Activated CD8-positive, alpha-beta memory T cell treated with anti-CD3 and anti-CD28 coated beads, Interleukin-2, amount 50 U/mL, for 1 hour (primary cell): ENCODE measurements around the gene TAF1B.

ENCODE experiments used
- DNase-seq: peaks from one replicate; pipeline ENCODE4 v3.0.0-alpha.2; 2020; ENCODE audit errors: extremely low read depth

TAF1B gene

GRCh38 chr2:9843229-9844035 is at the start of gene TAF1B:
Gene TAF1B (plus strand): TSS chr2:9843474. CDS start chr2:9843542, 68 bp downstream.
- DNase-seq, result peak; percentile 43

- DNase-seq, result no peak
Observed at GRCh38 chr2:9793918-9794717, 49.2 kb upstream of the TAF1B start.

- no peak for DNase-seq
Observed at GRCh38 chr2:9795071-9795470, 48.2 kb upstream of the TAF1B start.

GRCh38 chr2:9796056-9797010 is 46.9 kb upstream of the TAF1B start:
- no peak for DNase-seq

- DNase-seq, result no peak
Observed at GRCh38 chr2:9797086-9797485, 46.2 kb upstream of the TAF1B start.

- no peak for DNase-seq
Observed at GRCh38 chr2:9797681-9798556, 45.4 kb upstream of the TAF1B start.

GRCh38 chr2:9799011-9799596 is 44.2 kb upstream of the TAF1B start:
- no peak for DNase-seq

GRCh38 chr2:9799729-9800632 is 43.3 kb upstream of the TAF1B start:
- DNase-seq, result peak; percentile 49

- no peak for DNase-seq
Observed at GRCh38 chr2:9800639-9800974, 42.7 kb upstream of the TAF1B start.

GRCh38 chr2:9800975-9801726 is 42.1 kb upstream of the TAF1B start:
- DNase-seq, result no peak

GRCh38 chr2:9802576-9802993 is 40.7 kb upstream of the TAF1B start:
- no peak for DNase-seq

- no peak for DNase-seq
Observed at GRCh38 chr2:9803023-9803805, 40.1 kb upstream of the TAF1B start.

- no peak for DNase-seq
Observed at GRCh38 chr2:9805435-9806297, 37.6 kb upstream of the TAF1B start.

GRCh38 chr2:9806298-9806610 is 37.0 kb upstream of the TAF1B start:
- no peak for DNase-seq

GRCh38 chr2:9806656-9807055 is 36.6 kb upstream of the TAF1B start:
- DNase-seq, result no peak

GRCh38 chr2:9807056-9807455 is 36.2 kb upstream of the TAF1B start:
- DNase-seq, result no peak
